Natural killer cell (primary cell): ENCODE results near the gene CPEB4. TPM values are rescaled to one million over a fixed set of nuclear protein-coding genes. Genes with fewer than 3 reads are reported as not detected.

ENCODE experiments used
- ATAC-seq, 3 donors: fragments of 150-1000 bp in 2 of 3; fragments of 200-7000 bp in 1 of 3; cut with Tn5 transposase; 1 replicate in 1 of 3; 2 replicates in 2 of 3; pipeline ENCODE4 v1.10.0; 2021; ENCODE audit warnings: mild to moderate bottlenecking in 2 of 3, moderate library complexity in 2 of 3
- DNase-seq, 2 donors: peaks; one replicate each; pipeline versions ENCODE4 v3.0.0 to v3.0.0-alpha.2; 2013 to 2021; ENCODE audit warnings: mixed read lengths in 1 of 2
- H3K27ac ChIP-seq: one replicate; pipeline ENCODE4 v1.5.1; 2013; ENCODE audit warnings: mild to moderate bottlenecking, low read length
- H3K27me3 ChIP-seq: one replicate; pipeline ENCODE4 v1.6.1; 2013; ENCODE audit warnings: low read length; ENCODE audit not compliant: control insufficient read depth, insufficient read depth
- H3K36me3 ChIP-seq: one replicate; pipeline ENCODE4 v1.6.1; 2013; ENCODE audit warnings: low read length; ENCODE audit not compliant: control insufficient read depth, insufficient read depth
- H3K4me1 ChIP-seq: one replicate; pipeline ENCODE4 v1.6.1; 2013; ENCODE audit warnings: low read length; ENCODE audit not compliant: control insufficient read depth, insufficient read depth
- H3K4me3 ChIP-seq: one replicate; pipeline ENCODE4 v1.5.1; 2013; ENCODE audit warnings: low read length
- H3K9me3 ChIP-seq: one replicate; pipeline ENCODE4 v1.6.1; 2013; ENCODE audit warnings: low read length; ENCODE audit not compliant: control insufficient read depth, insufficient read depth
- H3K27ac Mint-ChIP-seq, 2 donors: one replicate each; pipeline ENCODE4 v1.8.0; 2022; ENCODE audit warnings: mild to moderate bottlenecking in 2 of 2, mixed read lengths in 2 of 2, moderate library complexity in 1 of 2
- H3K27me3 Mint-ChIP-seq, 2 donors: one replicate each; pipeline ENCODE4 v1.8.0; 2022; ENCODE audit warnings: low read depth in 2 of 2, mixed read lengths in 2 of 2
- H3K36me3 Mint-ChIP-seq: one replicate; pipeline ENCODE4 v1.8.0; 2022; ENCODE audit warnings: mixed read lengths
- H3K4me1 Mint-ChIP-seq, 2 donors: one replicate each; pipeline ENCODE4 v1.8.0; 2022; ENCODE audit warnings: mixed read lengths in 2 of 2
- H3K4me3 Mint-ChIP-seq: one replicate; pipeline ENCODE4 v1.8.0; 2022; ENCODE audit warnings: mild to moderate bottlenecking, moderate library complexity, mixed read lengths
- H3K9me3 Mint-ChIP-seq, 2 donors: one replicate each; pipeline ENCODE4 v1.8.0; 2022; ENCODE audit warnings: mixed read lengths in 2 of 2
- WGBS: methylation state at CpG from one replicate; pipeline ENCODE4 v1.1.7; 2013; ENCODE audit warnings: missing lambda C conversion rate; ENCODE audit not compliant: insufficient coverage; 5-methylcytosine and 5-hydroxymethylcytosine counted together
- intact Hi-C: fragments of 100-400 bp; cut with micrococcal nuclease; formaldehyde crosslinking; loops from one replicate; pipeline ENCODE4 v1.14.2; 2022
- total RNA-seq, 4 donors: library from RNA; stranded (reverse); fragments of 120-200 nt in 1 of 4; gene quantifications; one replicate each; pipeline versions ENCODE4 v1.2.3 to v1.2.4, GENCODE V29; 2013 to 2022
- TF ChIP-seq, protein P1 (sequence below): fragments of 200-600 bp; IDR thresholded peaks from one replicate; pipeline ENCODE4 v1.8.0; 2022; ENCODE audit warnings: antibody characterized with exemption

Gene CPEB4
- total RNA-seq, 3 donors from 2014 or later (not counting 1 experiment from before 2014, with no cell fraction given), result 44.4 to 60.4 (median 55.1) TPM

GRCh38 chr5:173940269-173940668, 52.1 kb downstream of the CPEB4 start:
- Mint-ChIP-seq H3K9me3 (no peaks in the 10 kb centered on the region), H3K4me1 (peaks cover 14 to 27% of the 10 kb centered on the region in 2 donors), H3K27ac (no peak overlapping the region), H3K27me3 (no peaks in the 10 kb centered on the region), H3K4me3 (no peak overlapping the region), H3K36me3 (no peaks in the 10 kb centered on the region)
- no peak overlapping the region for H3K27ac ChIP-seq
- DNase-seq (no peak), ATAC-seq (no peak)
- no peak overlapping the region for H3K4me3 ChIP-seq
- 83% methylated on average over 1 of the region's 2 CpGs for WGBS
- no peaks in the 10 kb centered on the region for H3K27me3 ChIP-seq
- peaks cover 6% of the 10 kb centered on the region for H3K36me3 ChIP-seq
- no peaks in the 10 kb centered on the region for H3K4me1 ChIP-seq
- no peaks in the 10 kb centered on the region for H3K9me3 ChIP-seq
- TF ChIP-seq, protein P1, sequence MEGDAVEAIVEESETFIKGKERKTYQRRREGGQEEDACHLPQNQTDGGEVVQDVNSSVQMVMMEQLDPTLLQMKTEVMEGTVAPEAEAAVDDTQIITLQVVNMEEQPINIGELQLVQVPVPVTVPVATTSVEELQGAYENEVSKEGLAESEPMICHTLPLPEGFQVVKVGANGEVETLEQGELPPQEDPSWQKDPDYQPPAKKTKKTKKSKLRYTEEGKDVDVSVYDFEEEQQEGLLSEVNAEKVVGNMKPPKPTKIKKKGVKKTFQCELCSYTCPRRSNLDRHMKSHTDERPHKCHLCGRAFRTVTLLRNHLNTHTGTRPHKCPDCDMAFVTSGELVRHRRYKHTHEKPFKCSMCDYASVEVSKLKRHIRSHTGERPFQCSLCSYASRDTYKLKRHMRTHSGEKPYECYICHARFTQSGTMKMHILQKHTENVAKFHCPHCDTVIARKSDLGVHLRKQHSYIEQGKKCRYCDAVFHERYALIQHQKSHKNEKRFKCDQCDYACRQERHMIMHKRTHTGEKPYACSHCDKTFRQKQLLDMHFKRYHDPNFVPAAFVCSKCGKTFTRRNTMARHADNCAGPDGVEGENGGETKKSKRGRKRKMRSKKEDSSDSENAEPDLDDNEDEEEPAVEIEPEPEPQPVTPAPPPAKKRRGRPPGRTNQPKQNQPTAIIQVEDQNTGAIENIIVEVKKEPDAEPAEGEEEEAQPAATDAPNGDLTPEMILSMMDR, result no peak
- intact Hi-C loops, result no loop called here

DNA sequence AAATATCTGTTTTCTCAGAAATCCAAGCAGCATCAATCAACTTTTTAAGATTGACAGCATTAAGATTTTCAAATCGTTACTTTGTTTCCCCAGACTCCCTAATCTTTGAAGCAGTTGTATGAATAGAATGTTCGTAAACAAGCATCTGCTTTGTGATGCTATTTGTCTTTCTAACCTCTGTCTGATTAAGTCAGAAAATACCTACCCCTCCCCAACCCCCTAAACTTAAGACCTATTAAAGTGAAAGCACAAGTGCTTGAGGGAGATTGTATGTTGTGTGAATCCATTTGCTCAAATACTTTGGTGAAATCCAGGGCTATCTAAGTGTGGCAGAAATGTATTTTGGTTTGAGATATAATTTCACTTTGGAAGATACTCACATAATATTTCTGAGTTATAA, 53.0 kb downstream of the CPEB4 start:
- H3K36me3 ChIP-seq, result peaks cover 14% of the 10 kb centered on the region
- WGBS, result no CpG with 5 or more reads among the region's 2 CpGs
- H3K4me1 ChIP-seq, result no peaks in the 10 kb centered on the region
- Mint-ChIP-seq H3K4me1 (peaks cover 14 to 27% of the 10 kb centered on the region in 2 donors), H3K27me3 (no peaks in the 10 kb centered on the region), H3K9me3 (no peaks in the 10 kb centered on the region), H3K36me3 (no peaks in the 10 kb centered on the region), H3K27ac (no peak overlapping the region), H3K4me3 (no peak overlapping the region)
- H3K27me3 ChIP-seq, result no peaks in the 10 kb centered on the region
- TF ChIP-seq, protein P1, result no peak
- intact Hi-C loops, result no loop called here
- no peaks in the 10 kb centered on the region for H3K9me3 ChIP-seq
- ATAC-seq (no peak), DNase-seq (no peak)
- no peak overlapping the region for H3K27ac ChIP-seq
- no peak overlapping the region for H3K4me3 ChIP-seq

GRCh38 chr5:173941758-173942401, 53.7 kb downstream of the CPEB4 start:
- DNase-seq, result no peak

More at GRCh38 chr5:173941758-173942401, 53.7 kb downstream of the CPEB4 start:
- Mint-ChIP-seq H3K4me3 (no peak overlapping the region), H3K9me3 (no peaks in the 10 kb centered on the region), H3K36me3 (no peaks in the 10 kb centered on the region), H3K27ac (no peak overlapping the region), H3K27me3 (no peaks in the 10 kb centered on the region), H3K4me1 (peaks cover 14 to 27% of the 10 kb centered on the region in 2 donors)
- TF ChIP-seq, protein P1, result no peak
- Histone ChIP-seq H3K9me3 (no peaks in the 10 kb centered on the region), H3K4me1 (no peaks in the 10 kb centered on the region), H3K27me3 (no peaks in the 10 kb centered on the region), H3K27ac (no peak overlapping the region), H3K36me3 (peaks cover 21% of the 10 kb centered on the region), H3K4me3 (no peak overlapping the region)
- no peak for ATAC-seq
- intact Hi-C loops, result no loop called here
- 97% methylated on average over 9 of the region's 9 CpGs for WGBS
